NCI-H345 treated with DMSO at 0.1 percent for 48 hours (cell line): ENCODE results near the gene KCNJ18.
"Not testable (repeated sequence)": the region's sequence is repeated elsewhere in the genome, so short reads cannot be mapped to it uniquely, and the experiment has no call there.

Experiments
- DNase-seq: peaks from one replicate; lab custom pipeline; 2025; ENCODE audit not compliant: unreplicated experiment; lab: John Stamatoyannopoulos, UW

The KCNJ18 gene

DNA sequence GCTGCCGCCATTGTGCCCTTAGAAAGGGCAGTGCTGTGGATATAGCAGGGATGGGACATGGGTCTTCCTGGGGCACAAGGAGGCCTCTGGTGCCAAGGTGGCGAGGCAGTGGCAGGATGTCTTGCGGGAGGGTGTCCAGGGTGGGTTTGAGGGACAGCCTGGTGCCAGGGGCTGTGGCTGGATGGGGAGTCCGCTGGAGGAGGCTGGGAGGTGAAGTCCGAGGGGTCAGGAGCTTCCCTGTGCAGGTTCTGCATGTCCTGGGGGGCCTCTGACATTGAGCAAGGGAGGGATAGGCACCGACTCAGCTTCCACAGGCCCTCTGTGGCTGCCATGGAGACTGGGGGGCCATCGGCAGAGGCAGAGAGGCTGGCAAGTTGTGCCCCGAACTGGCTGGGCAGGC is 9.7 kb downstream of the KCNJ18 start:
- DNase-seq = not testable (repeated sequence)

DNA sequence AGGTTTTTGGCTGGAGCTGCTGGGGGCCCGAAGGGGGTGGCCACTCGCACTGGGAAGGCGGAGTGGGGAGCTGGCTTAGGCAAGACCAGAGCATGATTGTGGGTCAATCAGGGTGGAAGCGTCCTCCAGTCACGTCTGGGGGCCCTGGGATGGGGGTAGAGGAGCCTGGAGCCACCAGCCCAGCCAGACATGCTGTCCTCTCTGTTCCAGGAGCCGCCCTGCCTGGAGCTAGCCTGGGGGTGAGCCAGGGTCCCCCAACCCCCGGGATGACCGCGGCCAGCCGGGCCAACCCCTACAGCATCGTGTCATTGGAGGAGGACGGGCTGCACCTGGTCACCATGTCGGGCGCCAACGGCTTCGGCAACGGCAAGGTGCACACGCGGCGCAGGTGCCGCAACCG is 10.2 kb downstream of the KCNJ18 start:
- not testable (repeated sequence) for DNase-seq

GRCh38 chr17:21702940-21703640 is 10.8 kb downstream of the KCNJ18 start:
- DNase-seq = not testable (repeated sequence)

DNA sequence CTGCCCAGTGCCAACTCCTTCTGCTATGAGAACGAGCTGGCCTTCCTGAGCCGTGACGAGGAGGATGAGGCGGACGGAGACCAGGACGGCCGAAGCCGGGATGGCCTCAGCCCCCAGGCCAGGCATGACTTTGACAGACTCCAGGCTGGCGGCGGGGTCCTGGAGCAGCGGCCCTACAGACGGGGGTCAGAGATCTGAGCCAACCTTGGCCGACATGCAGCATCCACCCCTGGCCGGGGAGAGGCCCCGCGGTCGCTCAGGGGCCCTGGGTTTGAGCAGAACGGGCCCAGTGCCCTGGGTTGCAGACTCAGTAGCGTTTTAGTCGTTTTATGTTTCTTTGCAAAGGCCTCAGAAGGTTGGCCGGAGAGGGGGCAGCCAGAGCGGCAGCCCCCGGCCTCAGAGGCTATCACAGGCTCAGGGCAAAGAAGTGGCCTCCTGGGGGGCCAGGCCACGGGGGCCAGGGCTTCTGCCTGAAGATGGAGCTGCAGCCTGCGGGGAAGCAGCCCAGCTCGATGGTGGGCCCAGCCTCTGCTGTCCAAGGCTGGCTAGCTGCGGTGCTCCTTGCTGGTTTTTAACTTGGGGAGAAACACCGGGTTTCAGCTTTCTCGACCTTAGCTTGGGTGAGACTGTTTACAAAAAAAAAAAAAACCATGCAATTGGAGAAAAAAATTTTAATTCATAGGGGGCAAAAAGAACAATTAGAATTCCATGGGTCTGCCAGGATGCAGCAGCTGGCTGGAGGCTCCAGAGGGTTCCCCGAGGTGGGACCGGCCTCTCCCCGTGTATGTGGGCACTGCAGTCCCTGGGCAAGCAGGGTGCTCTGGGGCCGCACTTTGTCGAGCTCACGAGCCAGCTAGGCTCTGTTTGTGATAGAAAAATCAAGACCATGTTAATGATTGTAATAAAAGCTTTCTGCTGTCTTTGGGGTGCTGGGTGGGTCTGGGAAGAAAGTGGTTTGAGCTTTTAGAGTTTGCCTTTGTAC is 11.9 kb downstream of the KCNJ18 start:
- not testable (repeated sequence) for DNase-seq

DNA sequence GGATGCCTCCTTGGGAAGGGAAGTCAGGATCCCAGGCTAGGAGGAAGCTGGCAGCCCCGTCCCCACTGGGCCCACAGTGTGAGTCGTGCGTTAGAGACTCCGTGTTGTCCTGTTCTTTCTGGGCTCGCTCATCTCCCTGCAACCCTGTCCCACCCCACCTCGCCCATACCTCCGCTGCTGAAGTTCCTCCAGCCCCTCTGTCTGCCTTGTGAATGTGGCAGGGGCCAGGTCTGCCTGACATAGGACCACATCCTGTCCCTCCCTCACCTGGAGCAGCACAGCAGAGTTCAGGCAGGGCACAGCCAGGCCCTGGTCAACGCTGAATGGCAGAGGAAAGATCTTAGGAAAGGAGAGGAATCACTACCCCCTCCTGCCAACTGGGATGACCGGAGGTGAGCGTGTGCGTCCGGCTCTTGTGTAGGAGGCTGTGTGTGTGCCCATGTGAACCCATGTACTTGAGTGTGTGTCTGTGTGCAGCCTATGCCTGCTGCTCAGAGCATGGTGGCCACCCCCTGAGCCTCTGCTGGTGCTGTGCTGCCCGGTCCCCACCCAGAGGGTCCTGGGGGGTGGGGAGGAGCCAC is 12.8 kb downstream of the KCNJ18 start:
- DNase-seq = no peak

DNA sequence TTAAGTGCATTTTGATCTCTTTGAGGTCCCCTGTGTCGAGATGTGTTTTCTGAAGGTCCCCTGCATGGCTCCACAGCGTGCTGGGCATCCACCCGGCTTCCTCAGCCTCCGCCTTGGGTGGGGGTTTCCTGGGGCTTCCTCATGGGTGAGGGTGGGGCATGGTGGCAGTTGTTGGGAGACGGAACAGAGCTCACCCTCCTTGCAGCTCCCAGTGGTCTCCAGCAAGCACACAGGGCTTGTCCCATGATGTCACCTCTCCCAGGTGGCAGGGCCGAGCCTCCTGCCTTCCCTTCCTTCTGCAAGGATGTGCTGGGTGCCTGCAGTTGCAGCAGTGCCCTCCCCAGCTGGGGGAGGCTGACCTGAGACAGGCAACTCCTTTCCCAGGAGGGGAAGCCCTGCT is 13.4 kb downstream of the KCNJ18 start:
- not testable (repeated sequence) for DNase-seq

- not testable (repeated sequence) for DNase-seq
Measured at GRCh38 chr17:21706546-21706945, 14.2 kb downstream of the KCNJ18 start.

DNA sequence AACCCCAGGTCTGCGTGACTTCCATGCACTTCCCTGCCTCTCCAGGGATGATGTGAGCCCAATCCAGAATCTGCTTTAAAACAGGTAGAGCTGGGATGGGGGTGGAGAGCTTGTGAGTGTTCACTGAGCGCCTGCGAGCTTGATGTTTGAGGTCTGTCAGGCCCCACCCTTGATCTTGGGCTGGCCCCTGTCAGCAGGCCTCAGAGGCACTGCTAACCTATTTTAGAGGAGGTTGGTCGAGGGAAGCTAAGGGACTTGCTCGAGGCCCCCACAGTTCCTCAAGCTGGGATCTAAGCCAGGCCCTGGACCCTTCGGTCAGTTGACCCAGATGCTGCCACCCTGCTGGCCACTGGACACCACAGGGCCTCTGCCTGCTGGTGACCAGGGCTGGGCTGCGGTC is 14.8 kb downstream of the KCNJ18 start:
- DNase-seq = not testable (repeated sequence)

DNA sequence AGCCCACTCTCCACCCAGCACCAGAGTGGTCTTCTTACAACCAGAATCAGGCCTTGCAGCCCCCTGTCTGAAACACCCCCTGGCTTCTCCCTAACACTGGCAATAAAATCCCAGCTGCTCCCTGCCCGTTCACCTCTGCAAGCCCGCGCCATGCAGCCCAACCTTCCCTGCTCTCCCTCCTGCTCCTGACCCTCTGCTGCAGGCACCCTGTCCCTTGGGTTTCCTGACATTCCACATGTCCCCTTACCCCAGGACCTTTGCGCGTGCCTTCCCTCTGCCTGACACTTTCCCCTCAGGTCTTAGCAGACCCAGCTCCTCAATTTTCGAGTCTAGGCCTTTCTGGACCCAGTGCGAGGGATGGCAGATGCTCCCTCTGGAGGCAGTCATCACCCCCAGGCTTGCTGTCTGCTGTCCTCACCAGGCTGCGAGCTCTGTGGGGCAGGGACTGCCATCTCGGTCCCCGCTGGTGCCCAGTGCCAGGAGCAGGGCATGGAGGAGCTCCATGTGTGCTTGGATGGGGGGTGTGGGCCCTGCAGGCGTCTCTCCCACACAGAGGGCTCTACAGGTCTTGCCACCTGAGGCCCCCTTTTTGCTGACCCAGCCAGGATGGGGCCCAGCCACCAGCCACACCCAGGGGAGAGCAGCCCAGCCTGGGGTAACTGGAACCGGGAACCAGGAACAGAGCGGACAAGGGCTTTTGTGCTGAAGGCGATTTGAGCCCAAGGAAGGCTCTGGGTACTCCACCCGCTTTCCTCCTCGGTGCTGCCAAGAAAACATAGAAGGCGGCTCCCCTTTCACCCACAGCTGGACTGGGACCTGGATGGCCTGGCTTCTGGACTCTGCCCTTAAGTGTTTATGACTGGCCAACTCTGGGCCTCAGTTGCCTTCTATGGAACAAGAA is 15.6 kb downstream of the KCNJ18 start:
- not testable (repeated sequence) for DNase-seq

DNA sequence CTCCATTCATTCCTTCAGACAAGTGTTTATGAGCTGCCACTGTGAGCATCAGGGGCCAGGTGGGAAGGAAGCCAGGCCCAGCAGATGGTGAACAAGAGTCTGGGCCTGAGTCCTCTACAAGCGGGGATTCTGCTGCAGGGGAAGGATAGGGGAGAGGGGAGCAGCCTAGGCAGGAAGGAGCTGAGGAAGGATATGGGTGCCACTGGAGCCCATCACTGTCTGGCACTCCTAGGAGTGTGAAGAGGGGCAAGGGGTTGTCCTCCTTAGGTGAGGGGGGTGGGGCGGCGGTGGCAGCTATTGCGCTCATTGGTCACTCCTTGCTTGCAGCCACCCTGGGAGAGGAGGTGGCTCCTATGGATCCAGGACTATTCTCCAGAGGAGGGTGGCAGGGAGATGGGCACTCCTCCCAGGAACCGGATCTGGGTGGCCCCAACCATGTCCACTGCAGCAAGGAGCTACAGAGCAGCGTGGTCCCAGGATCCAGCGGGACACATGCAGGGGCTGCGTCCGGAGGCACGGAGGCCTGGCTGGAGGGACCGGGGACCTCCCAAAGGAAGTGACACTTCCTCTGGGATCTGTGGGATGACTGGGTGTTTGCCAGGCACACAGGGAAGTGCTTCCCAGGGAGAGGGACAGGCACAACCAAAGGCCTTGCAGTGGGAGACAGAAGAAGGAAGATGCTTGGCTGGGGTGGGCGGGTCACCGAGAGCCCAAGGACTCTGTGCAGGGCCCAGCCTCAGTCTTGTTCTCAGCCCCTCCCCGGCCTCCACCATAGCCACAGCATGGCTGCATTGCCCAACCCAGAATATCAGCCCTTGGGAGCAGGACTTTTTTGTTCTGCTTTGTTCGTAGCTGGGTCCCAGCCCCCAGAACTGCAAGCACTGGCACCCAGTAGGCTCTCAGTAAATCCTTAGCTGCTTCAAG is 16.6 kb downstream of the KCNJ18 start:
- DNase-seq = not testable (repeated sequence)

GRCh38 chr17:21709994-21710393 is 17.7 kb downstream of the KCNJ18 start:
- not testable (repeated sequence) for DNase-seq

GRCh38 chr17:21710486-21710885 is 18.2 kb downstream of the KCNJ18 start:
- DNase-seq = not testable (repeated sequence)

- no peak for DNase-seq
Measured at GRCh38 chr17:21711182-21711581, 18.9 kb downstream of the KCNJ18 start.

- not testable (repeated sequence) for DNase-seq
Measured at GRCh38 chr17:21713020-21713419, 20.7 kb downstream of the KCNJ18 start.

DNA sequence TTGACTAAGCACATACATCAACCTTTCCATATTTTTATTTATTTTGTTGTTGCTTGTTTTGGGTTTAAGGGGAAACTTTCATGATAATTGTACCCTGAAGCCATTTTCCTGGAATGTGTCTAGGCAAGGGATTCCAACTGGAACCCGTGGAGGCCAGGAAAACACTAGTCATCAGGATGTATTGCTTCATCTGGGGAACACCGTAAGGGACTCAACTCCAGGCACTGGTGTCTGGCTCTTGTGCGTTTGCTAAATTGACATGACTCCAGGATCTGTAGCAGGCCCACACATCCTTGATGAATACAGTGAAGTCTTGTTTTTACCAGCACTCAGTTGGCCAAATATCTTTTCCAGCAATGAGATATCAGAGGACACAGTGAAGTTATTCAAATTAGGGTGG is 21.3 kb downstream of the KCNJ18 start:
- DNase-seq = not testable (repeated sequence)

DNA sequence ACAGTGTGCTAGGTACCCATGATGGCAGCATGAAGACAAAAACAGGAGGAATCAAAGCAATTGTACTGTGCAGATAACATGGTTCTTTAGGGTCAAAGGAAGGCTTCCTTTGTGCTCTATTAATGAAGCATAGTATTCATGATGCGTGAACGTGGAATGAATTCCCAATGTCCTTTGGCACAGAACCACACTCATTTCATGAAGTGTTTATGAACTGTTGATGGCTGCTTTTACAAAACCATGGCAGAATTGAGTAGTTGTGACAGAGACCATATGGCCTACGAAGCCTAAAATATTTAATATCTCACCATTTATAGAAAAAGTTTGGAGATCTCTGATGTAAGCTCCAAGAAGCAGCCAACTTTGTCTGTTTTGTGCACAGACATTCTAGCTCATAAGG is 22.4 kb downstream of the KCNJ18 start:
- DNase-seq = not testable (repeated sequence)

- DNase-seq = not testable (repeated sequence)
Measured at GRCh38 chr17:21715877-21716276, 23.6 kb downstream of the KCNJ18 start.

DNA sequence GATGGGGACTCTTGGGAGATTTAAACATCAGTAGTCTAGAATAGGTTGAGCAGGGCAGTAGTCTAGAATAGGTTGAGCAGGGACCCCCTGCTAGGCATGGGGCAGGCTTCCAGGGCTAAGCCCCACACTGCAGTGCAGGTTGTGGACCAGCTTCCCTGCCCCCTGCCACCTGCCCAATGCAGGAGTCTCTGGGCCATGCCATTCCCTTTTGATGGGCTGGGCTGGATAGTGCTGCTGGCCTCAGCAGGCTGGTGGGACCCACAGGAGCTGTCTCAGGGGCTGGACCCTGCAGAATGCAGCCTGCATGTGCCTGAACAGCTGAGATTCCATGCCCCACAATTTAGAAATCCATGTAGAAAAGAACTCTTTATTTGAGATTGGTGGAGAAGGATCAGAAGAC is 26.6 kb downstream of the KCNJ18 start:
- DNase-seq = not testable (repeated sequence)

- not testable (repeated sequence) for DNase-seq
Measured at GRCh38 chr17:21719511-21720226, 27.3 kb downstream of the KCNJ18 start.
